ENCODE data around the gene SLIT3. TPM values are rescaled to one million over a fixed set of nuclear protein-coding genes. Genes with fewer than 3 reads are reported as not detected.

SLIT3 gene
- total RNA-seq, 1 donor from 2014 or later = 0.22 TPM

- H3K9me3 ChIP-seq (ENCODE audit: low read depth) = no peaks in the 10 kb centered on the region
- H3K27ac Mint-ChIP-seq = no peak overlapping the region
- TF ChIP-seq CTCF (IDR thresholded peaks at IDR 0.05) (no peak), EZH2 (IDR thresholded peaks at IDR 0.05) (no peak), EZH2phosphoT487 (IDR thresholded peaks at IDR 0.05) (no peak)
- H3K4me3 ChIP-seq = no peak overlapping the region
- H3K4me3 Mint-ChIP-seq = no peak overlapping the region
- peaks cover 20% of the 10 kb centered on the region for H3K4me1 Mint-ChIP-seq
- no peaks in the 10 kb centered on the region for H3K4me1 ChIP-seq
- no peaks in the 10 kb centered on the region for H3K36me3 Mint-ChIP-seq
- no peak overlapping the region for H3K4me2 ChIP-seq
- DNase-seq (ENCODE audit: low spot score) = no peak
- H3F3A ChIP-seq (ENCODE audit: low read depth) = no peaks in the 10 kb centered on the region
- H4K20me1 ChIP-seq (ENCODE audit: low read depth) = no peaks in the 10 kb centered on the region
- no peaks in the 10 kb centered on the region for H3K9me3 Mint-ChIP-seq
- H3K36me3 ChIP-seq = no peaks in the 10 kb centered on the region
- no peak overlapping the region for H2AFZ ChIP-seq (replicated peaks)
- H3K27me3 ChIP-seq = peaks cover 57% of the 10 kb centered on the region
- no peak overlapping the region for H3K27ac ChIP-seq
- no peaks in the 10 kb centered on the region for H3K79me2 ChIP-seq (ENCODE audit: low read depth)
- H3K9ac ChIP-seq = no peak overlapping the region
- peaks cover 8% of the 10 kb centered on the region for H3K27me3 Mint-ChIP-seq (ENCODE audit: insufficient read depth, low read depth)
Measured at GRCh38 chr5:168916852-168917251, 384.1 kb downstream of the SLIT3 start.

- H3K4me3 Mint-ChIP-seq = no peak overlapping the region
- no peak overlapping the region for H3K9ac ChIP-seq
- H3K27ac ChIP-seq = no peak overlapping the region
- H3K27me3 Mint-ChIP-seq (ENCODE audit: insufficient read depth, low read depth) = peaks cover 5% of the 10 kb centered on the region
- no peak for TF ChIP-seq EZH2phosphoT487 (IDR thresholded peaks at IDR 0.05)
- TF ChIP-seq CTCF (IDR thresholded peaks at IDR 0.05) = no peak
- no peak for TF ChIP-seq EZH2 (IDR thresholded peaks at IDR 0.05)
- DNase-seq (ENCODE audit: low spot score) = no peak
- peaks cover 20% of the 10 kb centered on the region for H3K4me1 Mint-ChIP-seq
- no peak overlapping the region for H3K4me2 ChIP-seq
- H3K79me2 ChIP-seq (ENCODE audit: low read depth) = no peaks in the 10 kb centered on the region
- no peak overlapping the region for H2AFZ ChIP-seq (replicated peaks)
- H3K36me3 ChIP-seq = no peaks in the 10 kb centered on the region
- H3K9me3 ChIP-seq (ENCODE audit: low read depth) = no peaks in the 10 kb centered on the region
- peaks cover 51% of the 10 kb centered on the region for H3K27me3 ChIP-seq
- no peaks in the 10 kb centered on the region for H3F3A ChIP-seq (ENCODE audit: low read depth)
- no peaks in the 10 kb centered on the region for H3K4me1 ChIP-seq
- H4K20me1 ChIP-seq (ENCODE audit: low read depth) = no peaks in the 10 kb centered on the region
- H3K9me3 Mint-ChIP-seq = no peaks in the 10 kb centered on the region
- H3K27ac Mint-ChIP-seq = no peak overlapping the region
- H3K4me3 ChIP-seq = no peak overlapping the region
- no peaks in the 10 kb centered on the region for H3K36me3 Mint-ChIP-seq
Measured at GRCh38 chr5:168916266-168916665, 384.7 kb downstream of the SLIT3 start.

- H3K36me3 ChIP-seq = no peaks in the 10 kb centered on the region
- Mint-ChIP-seq H3K9me3 (no peaks in the 10 kb centered on the region), H3K27me3 (ENCODE audit: insufficient read depth, low read depth) (no peaks in the 10 kb centered on the region), H3K27ac (no peak overlapping the region), H3K36me3 (no peaks in the 10 kb centered on the region), H3K4me1 (peaks cover 10% of the 10 kb centered on the region), H3K4me3 (no peak overlapping the region)
- TF ChIP-seq EZH2phosphoT487 (IDR thresholded peaks at IDR 0.05) = no peak
- TF ChIP-seq CTCF (IDR thresholded peaks at IDR 0.05) = no peak
- no peak for TF ChIP-seq EZH2 (IDR thresholded peaks at IDR 0.05)
- H3K27ac ChIP-seq = no peak overlapping the region
- H3K27me3 ChIP-seq = peaks cover 33% of the 10 kb centered on the region
- H3K9me3 ChIP-seq (ENCODE audit: low read depth) = no peaks in the 10 kb centered on the region
- H4K20me1 ChIP-seq (ENCODE audit: low read depth) = no peaks in the 10 kb centered on the region
- H3K4me2 ChIP-seq = no peak overlapping the region
- H2AFZ ChIP-seq (replicated peaks) = no peak overlapping the region
- no peaks in the 10 kb centered on the region for H3K79me2 ChIP-seq (ENCODE audit: low read depth)
- no peak for DNase-seq (ENCODE audit: low spot score)
- H3F3A ChIP-seq (ENCODE audit: low read depth) = no peaks in the 10 kb centered on the region
- H3K4me1 ChIP-seq = no peaks in the 10 kb centered on the region
- no peak overlapping the region for H3K4me3 ChIP-seq
- H3K9ac ChIP-seq = no peak overlapping the region
Measured at GRCh38 chr5:168914491-168914890, 386.4 kb downstream of the SLIT3 start.
